ENCODE measurements around the gene OR1J1.

The OR1J1 gene

DNA sequence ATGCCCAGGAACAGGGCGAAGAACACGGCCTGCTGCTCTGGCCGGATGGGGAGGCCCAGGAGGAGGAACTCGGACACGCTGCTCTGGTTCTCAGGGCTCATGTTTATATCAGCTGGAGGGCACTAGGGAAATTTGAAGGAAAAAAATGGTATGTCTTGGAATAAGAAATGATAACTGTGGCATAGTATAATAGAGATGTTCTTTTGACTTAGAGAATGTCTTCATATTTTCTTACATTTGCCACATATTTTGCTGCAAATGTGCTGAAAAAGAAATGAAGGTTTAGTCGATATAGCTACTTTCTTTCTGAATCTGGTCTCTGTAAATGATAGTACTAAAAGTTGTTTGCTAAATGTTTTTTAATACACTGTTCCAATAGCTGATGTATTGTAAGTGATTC lies at the start of gene OR1J1:
TSS of gene OR1J1 (minus strand) at position 101 of the 400 bp plus-strand sequence. CDS start at position 101, 0 bp downstream.
- DNase-seq, result no peak

- no peak for DNase-seq
Measured at GRCh38 chr9:122527193-122527592, 49.5 kb upstream of the OR1J1 start, which contains the start of gene OR1N1. TSS of gene OR1N1 (minus strand) at chr9:122527293. CDS start at chr9:122527293, 0 bp downstream.

DNA sequence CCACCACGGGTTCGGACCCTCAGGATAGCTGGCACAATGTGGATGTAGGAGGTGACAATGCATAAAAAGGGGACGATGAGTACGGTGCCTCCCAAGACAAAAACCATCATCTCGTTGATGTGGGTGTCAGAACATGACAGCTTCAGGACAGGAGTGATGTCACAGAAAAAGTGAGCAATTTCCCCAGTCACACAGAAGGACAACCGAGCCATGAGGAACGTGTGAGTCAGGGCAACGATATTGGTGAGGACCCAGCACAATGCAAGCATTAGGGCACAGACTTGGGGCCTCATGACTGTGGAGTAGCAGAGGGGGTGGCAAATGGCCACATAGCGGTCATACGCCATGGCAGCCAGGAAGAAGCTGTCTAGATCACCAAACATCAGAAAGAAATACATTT lies 48.9 kb upstream of the OR1J1 start:
- no peak for DNase-seq

GRCh38 chr9:122519376-122519775 lies 41.6 kb upstream of the OR1J1 start:
- DNase-seq, result no peak

GRCh38 chr9:122518841-122519240 lies 41.1 kb upstream of the OR1J1 start, which contains the start of gene OR1J4:
TSS of gene OR1J4 (plus strand) at chr9:122519141. CDS start at chr9:122519141, 0 bp downstream.
- DNase-seq, result no peak

- no peak for DNase-seq
Measured at GRCh38 chr9:122518226-122518625, 40.5 kb upstream of the OR1J1 start.

- DNase-seq, result no peak
Measured at GRCh38 chr9:122510502-122510901, 32.8 kb upstream of the OR1J1 start, which contains the start of gene OR1J2. TSS of gene OR1J2 (plus strand) at chr9:122510802. CDS start at chr9:122510802, 0 bp downstream.

- DNase-seq, result no peak
Measured at GRCh38 chr9:122506964-122507363, 29.2 kb upstream of the OR1J1 start.

GRCh38 chr9:122498883-122499288 lies 21.2 kb upstream of the OR1J1 start:
- DNase-seq, result no peak

DNA sequence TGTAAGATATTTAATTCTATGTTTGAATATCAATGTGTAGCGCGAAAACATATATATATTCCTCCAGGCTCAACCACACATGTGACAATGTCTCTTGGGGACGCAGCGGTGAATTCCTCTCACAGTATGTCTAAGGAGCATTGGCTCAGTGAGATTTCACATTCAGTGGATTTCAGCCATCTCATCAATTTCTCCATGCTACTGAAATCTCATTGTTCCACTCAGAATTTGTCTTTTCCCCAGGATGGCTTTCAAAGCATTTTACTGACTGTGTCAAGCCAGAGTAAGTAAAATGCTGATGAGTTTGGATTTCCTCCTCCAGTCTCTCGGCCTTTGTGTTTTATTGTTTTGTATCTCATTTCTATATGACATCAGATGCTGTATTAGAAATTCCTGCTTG lies 1.3 kb upstream of the OR1J1 start:
- DNase-seq, result no peak

- no peak for DNase-seq
Measured at GRCh38 chr9:122477346-122477745, 380 bp downstream of the OR1J1 start.

DNA sequence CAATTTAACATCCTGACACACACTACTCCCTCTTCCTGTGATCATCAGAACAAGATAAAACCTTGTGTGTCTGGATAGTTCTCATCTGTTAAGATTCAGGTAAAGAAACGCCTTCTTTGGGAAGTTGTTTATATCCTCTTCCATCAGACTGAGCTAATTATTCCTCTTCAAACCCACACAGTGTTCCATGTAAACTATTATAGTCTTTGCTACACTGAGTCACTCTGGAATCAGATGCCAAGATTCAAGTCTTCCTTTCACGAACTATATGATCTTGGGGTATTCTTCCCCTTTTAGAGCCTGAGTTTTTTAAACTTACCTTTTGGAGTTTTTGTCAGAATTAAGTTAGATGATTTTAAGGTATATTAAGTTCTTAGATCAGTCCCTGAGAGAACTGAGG lies 2.0 kb downstream of the OR1J1 start:
- DNase-seq, result no peak

- DNase-seq, result no peak
Measured at GRCh38 chr9:122474561-122474960, 3.2 kb downstream of the OR1J1 start.

DNA sequence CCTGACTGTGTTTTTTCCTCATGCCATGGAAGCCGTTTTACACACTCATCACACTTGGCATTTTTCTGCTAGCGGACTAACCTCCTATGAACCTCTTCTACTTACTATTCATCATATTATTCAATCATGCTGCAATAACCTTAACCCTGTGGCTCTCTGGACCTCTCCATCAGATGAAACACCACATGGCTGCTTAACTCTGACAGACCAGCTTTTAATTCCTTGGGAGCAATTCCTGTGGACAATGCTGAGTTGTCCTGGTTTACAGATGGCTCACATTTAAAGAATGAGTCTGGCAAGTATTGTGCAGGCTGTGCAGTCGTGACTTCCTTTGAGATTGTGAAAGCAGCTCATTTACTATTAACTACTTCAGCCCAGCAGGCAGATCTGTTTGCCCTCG lies 9.0 kb downstream of the OR1J1 start:
- DNase-seq, result no peak

DNA sequence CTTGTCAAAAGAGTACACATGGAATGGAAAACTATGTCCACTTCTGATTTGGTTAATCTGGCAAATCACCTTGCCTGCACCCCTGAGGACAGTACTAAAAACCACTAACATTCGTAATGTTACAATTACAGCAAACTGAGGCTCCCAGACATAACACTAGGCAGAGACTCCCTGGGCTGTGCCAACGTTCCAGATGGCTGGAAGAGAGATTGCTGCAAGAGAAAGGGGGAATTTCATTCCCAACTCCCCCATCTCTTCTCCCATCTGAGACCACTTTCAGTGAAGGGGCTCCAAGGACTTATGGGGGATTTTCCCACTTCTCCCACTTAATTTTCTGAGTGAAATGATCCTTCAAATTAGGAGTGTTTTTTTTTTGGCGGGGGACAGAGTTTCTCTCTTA lies 11.3 kb downstream of the OR1J1 start:
- DNase-seq, result no peak

GRCh38 chr9:122464633-122465567 lies 12.8 kb downstream of the OR1J1 start:
- DNase-seq, result peak; percentile 86

DNA sequence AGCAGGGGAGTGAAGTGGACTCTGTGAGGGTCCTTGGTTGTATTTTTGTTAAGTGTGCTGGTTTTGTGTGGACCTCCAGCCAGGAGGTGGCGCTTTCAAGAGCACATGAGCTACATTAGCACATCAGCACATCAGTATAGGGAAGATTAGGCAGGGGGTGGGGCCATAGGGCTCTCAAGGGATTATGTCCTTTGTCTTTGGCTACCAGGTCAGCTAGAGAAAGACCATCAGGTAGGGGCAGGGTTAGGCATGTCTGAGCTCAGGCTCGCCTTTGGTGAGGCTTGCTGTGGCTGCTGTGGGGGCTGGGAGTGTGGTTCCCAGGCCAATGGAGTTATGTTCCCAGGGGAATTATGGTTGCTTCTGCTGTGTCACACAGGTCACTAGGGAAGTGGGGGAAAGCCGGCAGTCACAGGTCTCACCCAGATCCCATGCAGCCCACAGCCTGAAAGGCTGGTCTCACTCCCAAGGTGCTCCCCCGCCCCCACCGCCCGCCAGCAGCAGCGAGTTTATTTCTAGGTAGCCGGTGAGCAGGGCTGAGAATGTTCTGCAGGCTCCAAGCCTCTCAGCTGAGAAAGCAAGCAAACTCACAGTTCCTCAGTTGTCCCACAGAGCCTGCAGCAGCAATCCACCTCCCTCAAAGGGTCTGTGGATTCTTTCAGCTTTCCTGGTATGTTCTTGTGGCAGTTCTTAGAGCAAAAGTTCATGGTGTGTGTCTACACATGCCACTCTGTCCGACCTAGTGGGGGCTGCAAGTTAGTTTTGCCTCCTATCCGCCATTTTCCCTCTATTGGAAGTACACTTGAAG lies 13.7 kb downstream of the OR1J1 start:
- DNase-seq, result no peak

DNA sequence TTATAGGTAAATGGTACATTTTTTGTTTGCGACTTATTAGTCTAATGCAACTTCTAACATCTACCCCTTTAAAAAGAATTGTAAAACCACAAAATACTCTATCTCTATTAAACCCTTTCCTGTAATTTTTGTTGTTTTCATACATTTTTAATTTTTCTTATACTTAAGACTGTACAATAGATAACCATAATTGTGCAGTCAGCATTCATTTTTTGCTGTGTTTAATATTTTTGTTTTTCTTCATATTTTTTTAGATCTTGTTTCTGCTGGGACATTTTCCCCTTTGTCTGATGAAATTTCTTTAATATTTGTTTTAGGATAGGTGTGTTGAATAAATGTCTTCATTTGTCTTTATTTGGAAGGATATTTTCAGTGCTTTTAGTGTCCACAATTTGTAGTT lies 19.9 kb downstream of the OR1J1 start:
- no peak for DNase-seq

DNA sequence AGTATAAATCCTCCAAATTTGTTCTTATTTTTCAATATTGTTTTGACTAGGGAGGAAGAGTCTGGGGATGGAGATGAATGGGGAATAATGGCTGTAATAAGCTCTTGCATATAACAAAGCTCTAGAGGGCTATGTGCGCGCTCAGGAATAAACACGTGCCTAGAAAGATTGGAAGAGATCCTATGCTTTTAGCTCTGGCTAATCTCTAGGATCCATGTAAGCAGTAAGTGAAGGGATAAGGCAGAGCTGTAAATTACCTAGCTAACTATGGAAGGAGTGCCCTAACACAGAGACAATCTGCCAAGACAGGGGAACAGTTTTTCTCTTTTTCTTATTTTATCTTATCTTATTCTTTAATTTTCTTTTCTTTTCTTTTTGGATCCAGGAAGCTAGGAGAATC lies 21.6 kb downstream of the OR1J1 start:
- DNase-seq, result no peak

DNA sequence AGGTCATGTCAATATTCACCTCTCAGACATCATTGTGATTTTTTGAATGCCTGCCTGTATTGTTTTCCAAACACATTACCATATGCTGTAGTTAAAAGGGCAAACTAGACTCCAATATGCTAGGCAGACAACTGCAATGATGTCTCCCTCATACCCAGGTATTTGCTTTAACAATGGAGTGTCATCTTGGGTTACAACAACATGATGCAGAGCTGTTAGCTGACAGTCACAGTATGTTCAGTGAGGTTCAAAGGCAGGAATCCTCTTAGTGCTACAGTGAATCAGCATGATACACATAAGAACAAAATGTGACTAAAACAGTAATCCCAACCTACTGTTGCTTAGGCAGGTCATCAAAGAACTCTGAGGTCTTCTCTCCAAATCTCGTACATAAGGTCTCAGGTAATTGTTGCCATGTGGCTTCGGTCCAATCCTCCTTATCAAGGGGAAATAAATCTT lies 24.0 kb downstream of the OR1J1 start:
- DNase-seq, result no peak

DNA sequence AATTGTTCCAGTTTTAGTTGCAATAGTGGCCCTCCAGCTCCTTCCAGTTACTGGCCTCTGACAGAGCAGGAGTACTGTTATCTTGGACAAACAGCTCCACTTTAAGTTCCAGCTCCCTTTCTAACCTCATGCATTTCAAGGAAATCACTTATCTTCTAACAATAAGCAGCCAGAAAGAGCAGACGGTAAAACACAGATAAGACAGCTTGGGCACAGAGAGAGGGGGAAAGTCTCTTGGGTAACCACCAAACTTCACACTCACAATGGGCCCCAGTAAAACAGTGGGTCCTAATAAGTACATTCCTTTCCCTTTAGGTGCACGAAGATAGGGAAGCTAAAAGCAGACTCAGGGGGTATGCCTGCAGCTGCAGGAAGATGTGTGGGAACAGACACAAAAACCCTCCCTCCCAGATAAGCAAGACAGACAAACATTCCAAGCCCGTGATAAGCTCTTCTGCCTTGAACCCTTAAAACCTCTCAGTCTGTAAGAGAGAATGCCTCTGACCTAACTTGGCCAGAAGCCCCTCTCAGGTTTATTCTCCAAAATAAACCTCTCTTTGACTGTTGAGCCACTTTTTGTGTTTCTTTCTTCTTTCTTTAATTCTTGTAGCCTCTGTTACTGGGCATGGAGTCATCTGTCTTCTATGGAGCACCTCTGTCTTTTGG lies 30.8 kb downstream of the OR1J1 start:
- no peak for DNase-seq

- DNase-seq, result no peak
Measured at GRCh38 chr9:122445155-122445749, 32.5 kb downstream of the OR1J1 start.

Measured in NCI-H510A treated with DMSO at 0.1 percent for 48 hours (cell line).